ENCODE measurements around the gene CPNE7. TPM values are rescaled to one million over a fixed set of nuclear protein-coding genes. Genes with fewer than 3 reads are reported as not detected.

CPNE7 gene
- total and polyA plus RNA-seq, 2 of the 13 experiments (the other 11 are each of a cell fraction or from before 2014, with no cell fraction given): 0.59 TPM; not detected in 1

GRCh38 chr16:89581861-89582563 lies 6.5 kb downstream of the CPNE7 start (continued):
- TF ChIP-seq ZNF142 (CRISPR knock-in tag; IDR thresholded peaks at IDR 0.05) (no peak), SKIL (CRISPR knock-in tag; IDR thresholded peaks at IDR 0.05; ENCODE audit: borderline replicate concordance) (peak; percentile 83), ZFP37 (CRISPR knock-in tag; IDR thresholded peaks at IDR 0.05; ENCODE audit: borderline replicate concordance) (no peak), ZNF318 (CRISPR knock-in tag; IDR thresholded peaks at IDR 0.05) (no peak), ADNP (CRISPR knock-in tag; IDR thresholded peaks at IDR 0.05) (no peak), ZNF558 (CRISPR knock-in tag; IDR thresholded peaks at IDR 0.05; ENCODE audit: borderline replicate concordance) (no peak), GLI4 (CRISPR knock-in tag; IDR thresholded peaks at IDR 0.05; ENCODE audit: borderline replicate concordance) (no peak), XBP1 (CRISPR knock-in tag; IDR thresholded peaks at IDR 0.05) (no peak), MEF2D (CRISPR knock-in tag; IDR thresholded peaks at IDR 0.05) (no peak), ELF4 (CRISPR knock-in tag; IDR thresholded peaks at IDR 0.05; ENCODE audit: borderline replicate concordance) (no peak), ZNF598 (CRISPR knock-in tag; IDR thresholded peaks at IDR 0.05; ENCODE audit: borderline replicate concordance) (0 out of 2 replicates have a peak, but pooled peaks have one; percentile 49), RCOR2 (CRISPR knock-in tag; IDR thresholded peaks at IDR 0.05) (no peak), MED1 (CRISPR knock-in tag; IDR thresholded peaks at IDR 0.05) (peak; percentile 62)

All from HepG2 (cell line).